RWPE1 (cell line): ENCODE measurements around the gene JAKMIP2.
"Not testable (repeated sequence)": the region's sequence is repeated elsewhere in the genome, so short reads cannot be mapped to it uniquely, and the experiment has no call there.

Source experiments
- CTCF ChIA-PET: fragments of 350-600 bp; sonication (Branson Sonifier 250); formaldehyde crosslinking; extraction: SDS; loops from one replicate; lab custom pipeline; 2021; lab: Yijun Ruan, JAX
- POLR2A ChIA-PET: fragments of 400-600 bp; formaldehyde crosslinking; extraction: SDS; loops from one replicate; lab custom pipeline; 2020; ENCODE audit warnings: antibody characterized with exemption; ENCODE audit not compliant: low non-redundant PET; lab: Yijun Ruan, JAX
- DNase-seq: peaks from one replicate; pipeline ENCODE4 v3.0.0; 2012; ENCODE audit warnings: low spot score
- H3K27ac ChIP-seq: fragments of 450-650 bp; 2 replicates; pipeline ENCODE4 v1.5.1; 2017
- TF ChIP-seq, protein P1 (sequence below): fragments of 450-650 bp; conservative IDR thresholded peaks from 2 replicates; pipeline ENCODE4 v1.5.1; 2017; ENCODE audit warnings: low read depth, mild to moderate bottlenecking

The JAKMIP2 gene

DNA sequence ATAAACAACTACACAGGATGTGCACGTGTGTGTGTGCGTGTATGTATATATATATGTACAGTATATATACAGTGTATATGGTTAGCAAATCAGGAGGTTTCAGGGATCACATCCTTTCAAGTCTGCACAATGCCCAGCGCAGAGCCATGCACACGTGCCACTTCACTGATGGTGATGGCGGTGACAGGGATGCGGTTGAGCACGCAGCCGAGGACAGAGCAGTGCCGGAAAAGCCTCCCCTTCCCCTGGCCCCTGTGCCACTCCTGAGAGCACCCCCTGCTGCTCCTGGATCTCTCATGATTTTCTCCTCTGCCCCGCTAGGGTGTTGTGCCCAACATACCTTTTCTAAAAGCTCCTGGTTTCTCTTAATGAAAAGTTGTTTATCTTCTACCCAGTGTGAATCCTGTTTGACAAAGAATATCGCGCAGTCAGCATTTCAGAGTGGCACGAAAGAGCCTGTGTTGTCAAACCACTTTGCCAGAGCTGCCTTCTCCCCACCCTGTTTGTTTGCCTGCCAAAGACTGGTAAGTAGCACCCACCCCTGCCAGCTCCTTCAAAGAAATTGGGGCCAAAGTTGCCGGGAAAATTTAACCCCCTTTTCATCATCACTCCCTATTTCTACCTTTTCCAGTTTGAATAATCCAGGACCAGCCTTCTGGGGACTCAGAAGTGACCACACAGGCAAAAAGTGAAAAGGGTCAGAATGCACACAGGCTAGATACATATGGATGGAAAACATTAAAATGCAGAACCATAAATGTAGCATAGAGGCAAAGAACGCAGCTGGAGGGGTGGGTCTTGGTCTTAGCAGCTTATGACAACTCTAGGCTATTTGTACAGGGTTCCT, 146.4 kb downstream of the JAKMIP2 start:
- POLR2A ChIA-PET, result no interaction called here
- H3K27ac ChIP-seq, result no peak overlapping the region
- no peak for DNase-seq

DNA sequence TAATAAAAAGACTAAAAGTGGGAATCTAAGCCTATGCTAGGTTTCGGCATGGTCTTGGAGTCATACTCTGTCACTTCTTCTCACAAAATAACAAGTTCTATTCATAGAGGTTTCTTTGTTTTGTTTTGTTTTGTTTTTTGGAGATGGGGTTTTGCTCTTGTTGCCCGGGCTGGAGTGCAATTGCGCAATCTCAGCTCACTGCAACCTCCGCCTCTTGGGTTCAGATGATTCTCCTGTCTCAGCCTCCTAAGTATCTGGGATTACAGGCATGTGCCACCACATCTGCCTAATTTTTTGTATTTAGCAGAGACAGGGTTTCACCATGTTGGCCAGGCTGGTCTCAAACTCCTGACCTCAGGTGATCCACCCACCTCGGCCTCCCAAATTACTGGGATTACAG, 147.1 kb downstream of the JAKMIP2 start:
- POLR2A ChIA-PET, H3K27ac ChIP-seq, DNase-seq: not testable (repeated sequence)
- CTCF ChIA-PET, result interaction anchor here (0.6 to 1.2 kb wide), 3 partner anchors 8 to 1162 kb away, joined by 3 to 5 read pairs (median 3); no protein-coding TSS in a partner anchor

More for the DNA sequence above, 146.4 kb downstream of the JAKMIP2 start:
- TF ChIP-seq, protein P1, sequence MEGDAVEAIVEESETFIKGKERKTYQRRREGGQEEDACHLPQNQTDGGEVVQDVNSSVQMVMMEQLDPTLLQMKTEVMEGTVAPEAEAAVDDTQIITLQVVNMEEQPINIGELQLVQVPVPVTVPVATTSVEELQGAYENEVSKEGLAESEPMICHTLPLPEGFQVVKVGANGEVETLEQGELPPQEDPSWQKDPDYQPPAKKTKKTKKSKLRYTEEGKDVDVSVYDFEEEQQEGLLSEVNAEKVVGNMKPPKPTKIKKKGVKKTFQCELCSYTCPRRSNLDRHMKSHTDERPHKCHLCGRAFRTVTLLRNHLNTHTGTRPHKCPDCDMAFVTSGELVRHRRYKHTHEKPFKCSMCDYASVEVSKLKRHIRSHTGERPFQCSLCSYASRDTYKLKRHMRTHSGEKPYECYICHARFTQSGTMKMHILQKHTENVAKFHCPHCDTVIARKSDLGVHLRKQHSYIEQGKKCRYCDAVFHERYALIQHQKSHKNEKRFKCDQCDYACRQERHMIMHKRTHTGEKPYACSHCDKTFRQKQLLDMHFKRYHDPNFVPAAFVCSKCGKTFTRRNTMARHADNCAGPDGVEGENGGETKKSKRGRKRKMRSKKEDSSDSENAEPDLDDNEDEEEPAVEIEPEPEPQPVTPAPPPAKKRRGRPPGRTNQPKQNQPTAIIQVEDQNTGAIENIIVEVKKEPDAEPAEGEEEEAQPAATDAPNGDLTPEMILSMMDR, result no peak
- CTCF ChIA-PET, result interaction anchor here (0.6 to 1.4 kb wide), 7 partner anchors 8 to 1162 kb away, joined by 3 to 8 read pairs (median 3); no protein-coding TSS in a partner anchor

DNA sequence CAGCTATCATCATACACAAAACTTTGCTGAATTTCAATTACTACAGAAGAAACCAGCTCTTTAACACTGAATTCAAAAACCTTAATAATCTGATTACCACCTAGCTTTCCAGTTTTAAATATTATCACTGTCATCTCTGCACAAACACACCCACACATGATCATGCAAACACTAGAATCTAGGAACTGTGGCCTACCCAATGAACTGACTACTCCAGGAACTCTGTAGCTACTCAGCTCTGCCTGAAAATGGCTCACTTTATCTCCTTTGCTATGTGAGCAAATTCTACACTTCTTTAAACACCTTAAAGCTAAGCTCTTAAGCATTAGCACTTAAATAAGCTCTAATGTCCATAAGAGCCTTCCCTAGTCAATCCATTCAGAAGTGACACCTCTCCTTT, 149.4 kb downstream of the JAKMIP2 start:
- ChIA-PET CTCF (interaction anchor here (1.3 kb wide), 1 partner anchor 189 kb away, joined by 5 read pairs; no protein-coding TSS in a partner anchor), POLR2A (no interaction called here)
- no peak overlapping the region for H3K27ac ChIP-seq
- DNase-seq, result no peak
- TF ChIP-seq, protein P1, result no peak

DNA sequence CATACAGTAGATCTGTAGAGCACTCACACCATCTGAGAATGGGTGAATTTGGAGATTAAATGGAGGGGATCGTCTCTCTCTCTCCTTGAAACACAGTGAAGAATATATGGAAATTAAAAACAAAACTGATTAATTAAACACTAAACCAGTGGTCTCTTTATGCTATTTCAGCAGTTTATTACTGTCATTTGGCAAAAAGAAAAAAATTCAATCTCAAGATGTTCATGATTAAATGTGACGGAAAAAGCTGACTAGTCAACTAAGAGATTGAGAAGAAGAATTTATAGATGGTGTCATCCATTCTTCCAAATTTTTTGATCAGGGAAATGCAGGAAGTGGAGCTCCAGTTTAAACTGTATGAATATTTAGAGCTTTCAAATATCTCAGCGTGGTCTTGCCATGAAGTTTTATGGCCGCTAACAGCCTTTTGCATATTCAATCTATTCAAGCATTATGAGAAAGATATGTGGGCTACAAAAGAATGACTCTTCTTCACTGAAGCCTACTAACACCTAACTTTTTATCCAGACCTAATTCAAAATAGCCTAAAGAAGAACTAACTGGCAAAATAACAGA, 151.0 kb downstream of the JAKMIP2 start:
- H3K27ac ChIP-seq, result no peak overlapping the region
- ChIA-PET POLR2A (no interaction called here), CTCF (interaction anchor here (0.5 to 5.3 kb wide), 3 partner anchors 191 to 226 kb away, joined by 3 to 69 read pairs (median 3); no protein-coding TSS in a partner anchor)
- DNase-seq, result no peak
- TF ChIP-seq, protein P1, result no peak

DNA sequence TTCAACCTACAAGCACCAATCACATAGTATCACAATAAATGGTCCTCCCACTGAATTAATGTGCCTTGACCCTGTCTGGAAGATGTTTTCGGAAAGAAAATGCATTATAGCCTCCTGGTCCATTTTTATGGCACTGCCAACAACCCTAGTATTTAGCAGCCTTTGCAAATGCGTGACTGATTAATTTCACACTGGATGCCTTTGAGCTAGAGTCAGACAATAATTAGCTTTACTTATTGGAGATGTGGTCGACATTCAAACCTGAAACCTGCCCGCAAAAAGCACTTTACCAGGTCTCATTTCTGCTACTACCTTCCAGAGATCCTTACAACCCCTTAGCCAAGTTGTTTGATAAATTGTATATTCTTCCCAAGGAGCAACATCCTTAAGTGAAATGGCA, 153.3 kb downstream of the JAKMIP2 start:
- H3K27ac ChIP-seq, result no peak overlapping the region
- no peak for DNase-seq
- TF ChIP-seq, protein P1, result no peak
- ChIA-PET POLR2A (no interaction called here), CTCF (interaction anchor here (0.6 to 5.3 kb wide), 6 partner anchors 8 to 476 kb away, joined by 3 to 69 read pairs (median 4); no protein-coding TSS in a partner anchor)

DNA sequence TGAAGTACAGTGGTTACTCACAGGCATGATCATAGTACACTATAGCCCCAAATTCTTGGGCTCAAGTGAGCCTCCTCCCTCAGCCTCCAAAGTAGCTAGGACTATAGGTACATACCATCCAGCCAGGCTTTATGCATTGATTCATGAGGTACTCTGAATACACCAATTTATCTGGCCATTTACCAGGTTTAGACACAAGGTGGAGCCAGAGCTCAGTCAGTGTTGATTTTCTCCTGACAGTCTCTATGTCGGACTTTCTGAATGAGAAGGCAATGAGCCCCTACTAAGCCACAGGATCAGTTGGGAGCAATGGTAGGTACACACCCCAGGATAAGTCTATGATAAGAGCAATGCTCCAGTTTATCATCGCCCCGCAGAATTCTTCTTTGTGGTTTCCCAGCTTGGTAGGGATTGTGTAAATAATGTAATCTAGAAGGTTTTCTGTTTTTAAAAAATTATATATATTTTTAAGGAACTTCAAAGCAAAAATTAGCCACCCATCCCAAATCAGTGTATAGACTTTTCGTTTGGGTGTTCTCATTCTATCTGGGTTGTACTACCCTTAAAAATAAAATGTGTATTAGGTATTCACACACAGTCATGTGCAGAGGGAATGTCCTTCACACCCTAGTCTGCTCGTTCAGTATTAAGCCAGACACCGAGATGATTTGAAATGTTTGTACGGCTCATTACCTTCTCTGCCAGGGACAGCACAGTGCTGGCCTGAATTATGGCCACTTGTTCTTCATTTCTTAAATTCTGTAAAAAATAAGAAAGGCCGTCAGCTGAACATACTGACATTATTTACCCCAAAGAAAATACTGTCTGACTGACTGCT, 154.3 kb downstream of the JAKMIP2 start:
- no peak overlapping the region for H3K27ac ChIP-seq
- ChIA-PET CTCF (interaction anchor here (0.6 to 5.3 kb wide), 28 partner anchors 8 to 1074 kb away, joined by 3 to 69 read pairs (median 4); partner anchors contain the start of gene SPINK1), POLR2A (no interaction called here)
- DNase-seq, result peak; percentile 60
- TF ChIP-seq, protein P1, result peak; percentile 84
